GM21526 (cell line): ENCODE data around the gene SMTN.
"Not testable (repeated sequence)": the region's sequence is repeated elsewhere in the genome, so short reads cannot be mapped to it uniquely, and the experiment has no call there.

Experiments
- ATAC-seq: cut with Tn5 transposase; IDR thresholded peaks from one replicate; pipeline ENCODE4 v1.9.1; 2021; ENCODE audit warnings: moderate library complexity; ENCODE audit not compliant: unreplicated experiment, low FRiP score

The SMTN gene

DNA sequence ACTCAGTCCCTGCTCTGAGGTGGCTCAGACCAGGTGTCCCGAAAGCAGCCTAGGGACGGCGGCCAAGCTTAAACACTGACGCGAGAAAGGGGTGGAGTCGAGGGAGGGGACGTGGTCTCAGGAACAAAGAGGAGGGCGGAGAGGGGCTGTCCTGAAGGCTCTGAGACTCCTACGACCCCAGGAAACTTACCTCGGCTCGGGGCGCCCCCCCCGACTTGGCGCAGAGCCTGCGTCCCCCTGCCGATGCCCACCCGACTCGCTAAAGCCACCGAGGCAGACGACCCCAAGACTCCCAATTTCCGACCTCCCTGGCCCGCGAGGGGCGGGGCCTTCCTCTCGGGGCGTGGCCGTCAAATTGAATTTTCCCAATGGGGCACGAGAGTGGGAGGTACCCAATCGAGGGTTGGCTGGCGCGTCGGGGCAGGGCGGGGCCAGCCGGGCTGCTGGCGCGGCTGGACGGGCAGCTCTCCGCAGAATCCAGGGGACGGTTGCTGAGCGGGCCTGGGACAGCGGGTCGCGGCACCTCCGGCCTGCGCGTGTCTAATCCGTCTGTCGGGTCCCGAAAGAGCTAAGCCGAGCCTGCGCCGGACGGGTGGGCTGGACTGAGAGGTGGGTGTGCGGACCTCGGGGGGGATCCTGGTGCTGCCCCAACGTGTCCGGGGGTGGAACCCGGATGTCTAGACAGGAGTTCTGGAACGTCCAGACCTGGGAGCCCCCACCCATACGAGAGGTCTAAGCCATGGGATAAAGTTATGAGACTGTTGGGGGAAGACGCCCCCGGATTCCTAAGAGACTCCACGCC lies at the start of gene SMTN:
TSS of gene SMTN (plus strand) at position 471 of the 802 bp plus-strand sequence. CDS start 1,941 bp downstream, outside the sequence.
- peak; percentile 51 for ATAC-seq

GRCh38 chr22:31036671-31037550 lies 44.2 kb upstream of the SMTN start:
- no peak for ATAC-seq

DNA sequence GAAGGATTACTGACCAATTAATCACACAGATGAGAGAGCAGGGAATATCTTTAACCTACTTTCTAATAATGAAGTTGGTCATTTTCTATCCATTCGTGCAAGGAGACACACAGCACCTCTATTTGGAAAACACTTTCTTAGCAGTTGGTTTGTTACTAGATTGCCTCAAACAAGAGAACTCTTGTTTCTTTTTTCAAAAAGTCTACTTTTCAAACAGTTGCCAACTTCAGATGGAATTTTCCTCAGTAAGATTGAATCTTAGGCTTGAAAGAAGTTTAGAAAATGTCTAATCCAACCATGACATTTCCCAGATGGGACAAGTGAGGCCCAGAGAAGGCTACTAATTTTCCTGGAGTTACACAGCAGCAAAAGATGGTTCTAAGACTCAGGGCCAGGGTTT lies 42.4 kb upstream of the SMTN start:
- no peak for ATAC-seq

DNA sequence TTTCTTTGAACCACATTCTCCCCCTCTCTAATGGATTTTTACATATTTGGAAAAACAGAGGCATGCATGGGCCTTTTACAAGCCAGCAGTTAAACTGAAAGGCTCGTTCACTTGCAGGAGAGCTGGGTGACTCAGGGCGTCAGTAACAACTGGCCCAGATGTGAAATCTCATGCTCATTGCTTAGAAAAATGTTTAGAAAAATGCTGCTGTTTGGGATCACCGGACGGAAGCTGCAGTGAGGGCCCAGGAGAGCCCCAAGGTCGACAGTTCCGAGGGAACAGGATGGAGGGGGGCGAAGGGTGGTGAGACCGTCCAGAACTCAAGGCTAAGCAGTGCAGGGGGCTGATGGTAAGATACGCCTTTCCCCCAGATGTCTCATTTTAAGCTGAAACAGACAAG lies 41.7 kb upstream of the SMTN start:
- no peak for ATAC-seq

GRCh38 chr22:31040542-31041398 lies 40.3 kb upstream of the SMTN start:
- no peak for ATAC-seq

DNA sequence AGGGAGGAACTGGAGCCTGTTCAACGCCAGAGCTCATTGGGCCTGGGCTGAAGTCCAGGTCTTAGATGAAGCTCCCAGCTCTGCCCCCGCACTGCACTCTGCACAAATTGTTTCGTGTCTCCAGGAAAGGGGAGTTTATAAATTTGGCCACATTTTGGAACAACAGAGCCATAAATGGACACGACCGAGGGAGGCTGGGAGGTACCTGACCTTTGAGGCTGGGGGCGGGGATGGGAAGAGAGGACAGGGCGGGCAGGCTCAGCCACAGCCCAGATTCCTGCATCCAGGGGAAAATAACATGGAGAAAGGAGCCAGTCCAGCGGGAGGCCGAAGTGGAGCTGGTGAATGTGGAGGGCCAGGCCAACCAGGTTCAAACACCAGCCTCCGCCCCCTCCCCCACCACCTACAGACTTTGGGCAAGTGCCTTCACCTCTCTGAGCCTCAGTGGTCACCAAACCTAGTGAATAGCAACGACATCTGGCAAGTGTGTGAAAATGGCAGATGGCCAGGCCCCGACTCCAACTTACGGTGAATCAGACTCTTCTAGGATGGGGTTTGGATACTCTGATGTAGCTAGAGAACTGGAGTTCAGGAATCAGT lies 36.8 kb upstream of the SMTN start:
- ATAC-seq: no peak

- no peak for ATAC-seq
Measured at GRCh38 chr22:31045900-31046538, 35.1 kb upstream of the SMTN start.

GRCh38 chr22:31046539-31047226 lies 34.4 kb upstream of the SMTN start:
- no peak for ATAC-seq

GRCh38 chr22:31048570-31048969 lies 32.5 kb upstream of the SMTN start:
- ATAC-seq: no peak

GRCh38 chr22:31049815-31050420 lies 31.2 kb upstream of the SMTN start:
- no peak for ATAC-seq

GRCh38 chr22:31055117-31055634 lies 25.9 kb upstream of the SMTN start:
- no peak for ATAC-seq

GRCh38 chr22:31055635-31056159 lies 25.4 kb upstream of the SMTN start:
- ATAC-seq: no peak

DNA sequence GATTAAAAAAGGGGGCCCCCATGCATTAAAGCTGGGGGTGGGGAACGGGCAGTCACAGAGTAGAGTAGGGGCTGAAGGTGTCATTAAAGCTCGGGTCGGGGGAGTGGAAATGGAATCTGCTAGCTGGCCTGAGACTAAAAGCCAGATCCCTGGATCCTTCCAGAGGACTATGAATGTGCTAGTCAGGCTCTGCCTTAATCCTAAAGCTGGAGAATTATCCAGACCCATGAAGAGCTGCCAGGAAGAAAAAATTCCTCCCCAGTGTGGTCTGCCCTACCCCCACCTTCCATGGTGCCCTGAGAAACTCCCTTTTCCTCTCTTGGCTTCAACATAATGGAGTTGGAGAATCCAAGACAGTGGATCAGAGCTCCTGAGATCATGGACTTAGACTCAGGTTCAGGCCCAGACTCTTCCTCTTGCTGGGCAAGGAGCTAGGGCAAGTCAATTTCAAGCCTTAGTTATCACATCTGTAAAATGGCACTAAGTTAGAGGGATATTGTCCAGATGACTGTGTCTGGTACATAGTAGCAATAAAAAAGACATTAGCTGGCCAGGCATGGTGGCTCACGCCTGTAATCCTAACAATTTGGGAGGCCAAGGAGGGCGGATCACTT lies 24.0 kb upstream of the SMTN start:
- no peak for ATAC-seq

DNA sequence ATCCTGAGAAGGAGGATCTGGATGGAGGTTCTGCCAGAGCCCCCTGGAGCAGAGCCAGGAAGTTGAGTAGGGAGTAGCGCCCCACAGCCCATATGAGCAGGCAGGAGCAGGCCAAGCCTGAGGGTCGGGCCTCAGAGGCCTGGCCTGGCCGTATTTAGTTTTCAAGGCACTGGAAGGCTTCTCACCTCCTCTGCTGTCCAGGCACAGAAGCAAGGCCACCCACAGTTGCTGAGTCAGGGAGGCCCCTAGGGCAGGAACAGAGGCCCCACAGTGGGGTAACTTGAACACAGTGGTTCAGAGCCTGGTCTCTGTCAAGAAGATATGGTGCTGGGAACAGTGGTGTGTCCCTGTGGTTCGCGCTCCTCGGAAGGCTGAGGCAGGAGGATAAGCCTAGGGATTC lies 21.5 kb upstream of the SMTN start:
- ATAC-seq: not testable (repeated sequence)

DNA sequence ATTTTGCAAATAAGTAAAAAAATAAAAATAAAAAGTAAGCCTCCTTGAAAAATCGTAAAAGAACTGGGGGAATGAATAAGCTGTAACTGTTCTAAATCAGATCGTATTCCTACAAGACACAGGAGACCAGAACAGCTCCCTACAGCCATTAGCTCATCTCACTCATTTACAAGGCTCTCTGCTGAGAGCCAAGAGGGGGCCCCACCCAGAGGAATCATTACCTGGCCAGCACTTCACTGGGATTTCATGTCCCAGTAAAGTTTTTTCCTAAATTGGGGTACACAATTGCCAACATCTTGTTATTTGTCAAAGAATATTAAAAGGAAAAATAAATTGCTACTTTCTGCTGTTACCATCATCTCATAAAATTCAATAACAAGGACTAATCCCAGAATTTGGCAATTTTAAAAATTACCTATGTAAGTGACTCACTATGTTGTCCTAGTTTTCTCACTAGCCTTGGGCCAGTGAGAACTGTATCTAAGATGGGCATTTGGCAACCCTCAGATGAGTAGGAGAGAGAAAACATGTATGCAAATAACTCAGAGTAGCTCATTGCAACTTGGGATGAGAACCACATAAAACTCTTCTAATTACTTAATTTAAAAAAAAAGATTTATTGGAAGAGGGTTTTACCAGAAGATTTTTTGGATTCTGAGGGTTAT lies 18.4 kb upstream of the SMTN start:
- ATAC-seq: no peak

DNA sequence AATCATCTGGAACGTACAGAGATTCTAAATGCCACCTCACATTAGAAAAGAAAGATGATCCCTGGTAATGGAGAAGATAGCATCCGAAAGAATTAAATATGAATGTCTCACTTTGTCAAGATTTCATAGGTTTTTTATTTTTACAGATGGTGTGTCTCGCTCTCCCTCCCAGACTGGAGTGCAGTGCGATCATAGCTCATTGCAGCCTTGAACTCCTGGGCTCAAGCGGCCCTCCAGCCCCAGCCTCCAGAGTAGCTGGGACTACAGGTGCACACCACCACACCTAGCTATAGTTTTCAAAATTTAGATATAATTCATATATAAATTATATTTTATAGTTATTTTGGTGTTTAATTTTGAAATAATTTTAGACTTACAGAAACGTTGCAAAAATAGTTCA lies 16.7 kb upstream of the SMTN start:
- no peak for ATAC-seq

DNA sequence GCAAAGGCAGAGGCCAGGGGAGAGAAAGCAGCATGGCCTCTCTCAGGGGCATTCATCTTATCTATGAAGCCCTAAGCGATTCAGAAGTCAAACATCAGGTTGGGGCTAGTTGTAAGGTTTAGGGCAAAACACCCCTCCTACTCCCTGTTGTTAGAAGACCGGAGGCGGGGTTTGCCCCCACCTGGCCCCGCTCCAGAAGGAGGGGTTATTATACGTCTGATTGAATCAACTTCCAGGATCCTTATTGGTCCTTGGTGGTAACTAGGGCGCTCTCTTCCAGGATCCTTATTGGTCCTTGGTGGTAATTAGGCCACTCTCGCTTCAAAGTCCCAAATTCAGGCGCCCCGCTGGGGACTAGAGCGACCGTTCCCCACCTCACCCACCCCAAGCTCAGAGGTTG lies 12.1 kb upstream of the SMTN start:
- no peak for ATAC-seq
